HepG2 (cell line): Measurements from ENCODE around the gene HMGCLL1.

Experiments
- KLF13 ChIP-seq: sonication (generic); formaldehyde crosslinking; IDR thresholded peaks from 2 replicates; pipeline ENCODE4 v1.4.0; 2020; ENCODE audit warnings: mild to moderate bottlenecking, missing genetic modification reagents
- RBM22 ChIP-seq: fragments of 200-400 bp; formaldehyde crosslinking; optimal IDR thresholded peaks from 2 replicates; pipeline ENCODE3; 2017; ENCODE audit warnings: mild to moderate bottlenecking, low read length, moderate library complexity
- STAG1 ChIP-seq: sonication (generic); formaldehyde crosslinking; IDR thresholded peaks from 2 replicates; pipeline ENCODE4 v1.4.0; 2020; ENCODE audit warnings: missing genetic modification reagents
- YY1 ChIP-seq: IDR thresholded peaks from 2 replicates; pipeline ENCODE4 v1.6.1; 2011; ENCODE audit warnings: low read length, low read depth, moderate library complexity, mild to moderate bottlenecking; ENCODE audit not compliant: insufficient read depth, insufficient replicate concordance
- ZFAT ChIP-seq: sonication (generic); formaldehyde crosslinking; conservative IDR thresholded peaks from 2 replicates; pipeline ENCODE4 v1.8.1; 2023; ENCODE audit warnings: missing genetic modification reagents, inconsistent platforms
- ZNF121 ChIP-seq: sonication (generic); formaldehyde crosslinking; IDR thresholded peaks from 2 replicates; pipeline ENCODE4 v1.5.0; 2020; ENCODE audit warnings: mild to moderate bottlenecking, missing genetic modification reagents
- ZNF274 ChIP-seq: sonication (generic); formaldehyde crosslinking; IDR thresholded peaks from 2 replicates; pipeline ENCODE4 v1.5.1; 2020; ENCODE audit warnings: mild to moderate bottlenecking, missing genetic modification reagents
- ZNF30 ChIP-seq: sonication (generic); formaldehyde crosslinking; IDR thresholded peaks from 2 replicates; pipeline ENCODE4 v1.5.0; 2020; ENCODE audit warnings: mild to moderate bottlenecking, missing genetic modification reagents
- TF ChIP-seq, protein P1 (sequence below): sonication (generic); formaldehyde crosslinking; IDR thresholded peaks from 2 replicates; pipeline ENCODE4 v1.4.0; 2020; ENCODE audit warnings: missing genetic modification reagents

DNA sequence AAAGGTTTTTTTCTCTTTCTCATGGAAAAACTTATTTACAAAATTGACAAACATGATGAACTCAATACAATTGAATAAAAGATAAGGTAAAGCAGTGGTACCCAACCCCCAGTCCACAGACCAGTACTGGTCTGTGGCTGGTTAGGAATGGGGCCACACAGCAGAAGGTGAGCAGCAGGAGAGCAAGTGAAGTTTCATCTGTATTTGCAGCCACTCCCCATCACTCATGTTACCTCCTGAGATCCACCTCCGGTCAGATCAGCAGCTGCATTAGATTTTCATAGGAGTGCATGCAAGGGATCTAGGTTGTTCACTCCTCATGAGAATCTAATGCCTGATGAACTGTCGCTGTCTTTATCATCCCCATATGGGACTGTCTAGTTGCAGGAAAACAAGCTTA lies 47.5 kb downstream of the HMGCLL1 start:
- TF ChIP-seq YY1 (no peak), ZNF30 (CRISPR knock-in tag) (no peak), KLF13 (CRISPR knock-in tag) (no peak), RBM22 (no peak), ZNF274 (CRISPR knock-in tag) (no peak), STAG1 (CRISPR knock-in tag) (no peak), ZNF121 (no peak), ZFAT (CRISPR knock-in tag) (no peak)
- TF ChIP-seq, protein P1, sequence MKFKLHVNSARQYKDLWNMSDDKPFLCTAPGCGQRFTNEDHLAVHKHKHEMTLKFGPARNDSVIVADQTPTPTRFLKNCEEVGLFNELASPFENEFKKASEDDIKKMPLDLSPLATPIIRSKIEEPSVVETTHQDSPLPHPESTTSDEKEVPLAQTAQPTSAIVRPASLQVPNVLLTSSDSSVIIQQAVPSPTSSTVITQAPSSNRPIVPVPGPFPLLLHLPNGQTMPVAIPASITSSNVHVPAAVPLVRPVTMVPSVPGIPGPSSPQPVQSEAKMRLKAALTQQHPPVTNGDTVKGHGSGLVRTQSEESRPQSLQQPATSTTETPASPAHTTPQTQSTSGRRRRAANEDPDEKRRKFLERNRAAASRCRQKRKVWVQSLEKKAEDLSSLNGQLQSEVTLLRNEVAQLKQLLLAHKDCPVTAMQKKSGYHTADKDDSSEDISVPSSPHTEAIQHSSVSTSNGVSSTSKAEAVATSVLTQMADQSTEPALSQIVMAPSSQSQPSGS (CRISPR knock-in tag): no peak
